ENCODE measurements around the gene DUS4L. TPM values are rescaled to one million over a fixed set of nuclear protein-coding genes. Genes with fewer than 3 reads are reported as not detected.

The DUS4L gene
- total RNA-seq, 1 experiment from 2014 or later = 19.3 TPM

DNA sequence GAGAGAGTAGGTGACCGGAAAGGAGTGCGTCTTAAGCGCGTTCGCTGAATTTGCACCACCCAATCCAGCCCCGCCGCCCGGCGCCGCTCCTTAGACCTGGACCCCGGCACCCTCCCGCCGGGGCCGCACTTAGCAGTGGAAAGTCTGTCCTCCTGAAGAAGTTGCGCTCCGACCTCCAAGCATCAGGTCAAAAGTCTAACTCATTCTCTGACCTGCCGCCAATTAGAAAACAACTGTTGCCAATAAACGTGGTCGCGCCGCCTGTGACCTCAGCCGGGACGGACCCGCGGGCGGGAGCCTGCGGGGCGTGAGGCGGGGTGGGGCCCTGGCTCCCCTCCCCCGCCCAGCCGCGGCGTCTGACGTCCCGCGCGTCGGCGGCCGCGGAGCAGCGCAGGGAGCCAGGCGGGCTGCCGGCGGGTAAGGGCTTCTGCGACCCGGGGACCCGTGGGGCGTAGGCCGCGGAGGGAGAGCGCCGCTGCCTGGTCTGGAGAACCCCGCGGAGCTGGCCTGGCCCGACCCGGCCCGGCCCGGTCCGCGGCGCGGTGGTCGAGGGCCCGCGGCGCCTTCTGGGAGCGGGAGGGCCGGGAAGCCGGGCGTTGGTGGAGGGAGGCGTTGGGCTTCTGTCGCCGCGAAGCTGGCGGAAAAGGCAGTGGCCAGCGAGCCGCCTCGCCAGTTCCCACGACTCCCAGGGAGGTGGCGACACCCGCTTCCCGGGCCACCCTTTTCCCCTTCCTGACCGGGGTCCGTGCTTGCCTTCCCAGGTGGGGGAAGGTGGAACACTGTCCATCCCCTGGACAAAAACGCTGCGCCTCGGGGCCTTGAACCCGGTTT, 16.3 kb downstream of the DUS4L start, which contains the start of gene BCAP29:
Gene BCAP29, plus strand, starts transcription at position 362 of the 831 bp plus-strand sequence. CDS start 527 bp downstream, outside the sequence.
- TF ChIP-seq, protein P1, sequence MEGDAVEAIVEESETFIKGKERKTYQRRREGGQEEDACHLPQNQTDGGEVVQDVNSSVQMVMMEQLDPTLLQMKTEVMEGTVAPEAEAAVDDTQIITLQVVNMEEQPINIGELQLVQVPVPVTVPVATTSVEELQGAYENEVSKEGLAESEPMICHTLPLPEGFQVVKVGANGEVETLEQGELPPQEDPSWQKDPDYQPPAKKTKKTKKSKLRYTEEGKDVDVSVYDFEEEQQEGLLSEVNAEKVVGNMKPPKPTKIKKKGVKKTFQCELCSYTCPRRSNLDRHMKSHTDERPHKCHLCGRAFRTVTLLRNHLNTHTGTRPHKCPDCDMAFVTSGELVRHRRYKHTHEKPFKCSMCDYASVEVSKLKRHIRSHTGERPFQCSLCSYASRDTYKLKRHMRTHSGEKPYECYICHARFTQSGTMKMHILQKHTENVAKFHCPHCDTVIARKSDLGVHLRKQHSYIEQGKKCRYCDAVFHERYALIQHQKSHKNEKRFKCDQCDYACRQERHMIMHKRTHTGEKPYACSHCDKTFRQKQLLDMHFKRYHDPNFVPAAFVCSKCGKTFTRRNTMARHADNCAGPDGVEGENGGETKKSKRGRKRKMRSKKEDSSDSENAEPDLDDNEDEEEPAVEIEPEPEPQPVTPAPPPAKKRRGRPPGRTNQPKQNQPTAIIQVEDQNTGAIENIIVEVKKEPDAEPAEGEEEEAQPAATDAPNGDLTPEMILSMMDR (IDR thresholded peaks at IDR 0.05; ENCODE audit: insufficient read depth in 1 of 2, low read depth in 1 of 2, low read length in 1 of 2, severe bottlenecking in 1 of 2, unreplicated experiment in 1 of 2) = peak; percentile 14 to 55
- Histone ChIP-seq H3K27me3 (replicated peaks; ENCODE audit: control insufficient read depth, insufficient read depth, low read length) (no peaks in the 10 kb centered on the region), H3K9me3 (no peaks in the 10 kb centered on the region), H3K36me3 (ENCODE audit: control insufficient read depth, insufficient read depth, low read length) (no peaks in the 10 kb centered on the region), H3K4me3 (ENCODE audit: low read depth, low read length) (peak within 1 kb of the TSS; percentile 79), H3K4me1 (peaks cover 9% of the 10 kb centered on the region)
- H3K36me3 Mint-ChIP-seq (ENCODE audit: insufficient read depth, unreplicated experiment) = peaks cover 17% of the 10 kb centered on the region
- no TSS peak for BruUV-seq (replicated peaks)
- ChIA-PET POLR2A (interaction anchor here (0.6 to 1.7 kb wide), 4 partner anchors 16 to 412 kb away, joined by 3 to 14 read pairs (median 6); partner anchors contain the start of genes COG5 and DUS4L), CTCF (interaction anchor here (0.7 to 1.3 kb wide), 3 partner anchors 17 to 295 kb away, joined by 3 to 4 read pairs (median 4); partner anchors contain the start of genes COG5, DUS4L and SLC26A4)
- peak; percentile 88 to 91 for DNase-seq
- no peaks in the 10 kb centered on the region for H3K9me3 Mint-ChIP-seq (ENCODE audit: unreplicated experiment)
- peak within 1 kb of the TSS; percentile 94 for H3K27ac Mint-ChIP-seq (ENCODE audit: unreplicated experiment)
- H3K27me3 Mint-ChIP-seq (ENCODE audit: insufficient read depth, unreplicated experiment) = no peaks in the 10 kb centered on the region
- intact Hi-C loops (cut with micrococcal nuclease; ENCODE audit: unreplicated experiment) = loop anchor here (1.0 to 2.0 kb wide), 5 partner anchors 16 to 294 kb away; partner anchors contain the start of gene SLC26A4
- peaks cover 7% of the 10 kb centered on the region for H3K4me1 Mint-ChIP-seq (ENCODE audit: low read depth, unreplicated experiment)
- H3K4me3 Mint-ChIP-seq (ENCODE audit: unreplicated experiment) = peak within 1 kb of the TSS; percentile 90

DNA sequence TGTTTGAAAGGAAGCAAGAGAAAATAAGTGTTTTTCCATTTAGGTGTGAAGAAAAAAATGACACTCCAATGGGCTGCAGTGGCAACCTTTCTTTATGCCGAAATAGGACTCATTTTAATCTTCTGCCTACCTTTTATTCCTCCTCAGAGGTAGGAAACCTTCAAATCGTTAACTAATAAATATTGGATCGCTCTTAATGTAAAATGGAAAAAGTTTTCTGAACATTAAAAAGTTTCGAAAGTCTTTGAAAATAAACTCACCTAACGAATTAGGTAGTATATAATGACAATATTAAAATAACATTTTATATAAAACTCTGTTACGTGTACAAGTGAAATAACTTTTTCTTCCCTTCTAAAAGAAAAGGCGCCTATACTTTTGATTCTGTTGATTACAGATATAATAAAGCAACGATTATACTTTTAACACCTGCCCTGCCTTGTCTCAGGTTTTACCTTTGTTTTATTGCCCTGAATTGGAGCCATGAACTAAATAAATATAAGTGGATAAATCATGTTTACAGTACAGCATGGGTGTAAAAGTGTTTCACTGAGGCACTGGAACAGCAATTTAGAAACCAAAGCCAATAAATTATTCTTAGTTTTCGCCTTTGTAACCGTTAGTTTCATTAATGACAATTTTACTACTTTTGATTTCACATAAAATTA, 17.1 kb downstream of the DUS4L start:
- BruUV-seq (replicated peaks) = TSS peak; percentile 61
- H3K9me3 Mint-ChIP-seq (ENCODE audit: unreplicated experiment) = no peaks in the 10 kb centered on the region
- intact Hi-C loops (cut with micrococcal nuclease; ENCODE audit: unreplicated experiment) = loop anchor here (1.0 to 2.0 kb wide), 5 partner anchors 17 to 293 kb away; partner anchors contain the start of gene SLC26A4
- Histone ChIP-seq H3K9me3 (no peaks in the 10 kb centered on the region), H3K4me1 (peaks cover 9% of the 10 kb centered on the region), H3K27me3 (replicated peaks; ENCODE audit: control insufficient read depth, insufficient read depth, low read length) (no peaks in the 10 kb centered on the region), H3K36me3 (ENCODE audit: control insufficient read depth, insufficient read depth, low read length) (no peaks in the 10 kb centered on the region), H3K4me3 (ENCODE audit: low read depth, low read length) (peak overlapping the region; percentile 79)
- ChIA-PET CTCF (interaction anchor here (0.7 to 1.3 kb wide), 3 partner anchors 17 to 294 kb away, joined by 3 to 4 read pairs (median 4); partner anchors contain the start of genes COG5, DUS4L and SLC26A4), POLR2A (interaction anchor here (0.6 to 1.7 kb wide), 4 partner anchors 17 to 413 kb away, joined by 3 to 14 read pairs (median 6); partner anchors contain the start of genes COG5 and DUS4L)
- DNase-seq = no peak
- peak overlapping the region; percentile 90 for H3K4me3 Mint-ChIP-seq (ENCODE audit: unreplicated experiment)
- peak overlapping the region; percentile 94 for H3K27ac Mint-ChIP-seq (ENCODE audit: unreplicated experiment)
- H3K36me3 Mint-ChIP-seq (ENCODE audit: insufficient read depth, unreplicated experiment) = peaks cover 23% of the 10 kb centered on the region
- peaks cover 7% of the 10 kb centered on the region for H3K4me1 Mint-ChIP-seq (ENCODE audit: low read depth, unreplicated experiment)
- no peaks in the 10 kb centered on the region for H3K27me3 Mint-ChIP-seq (ENCODE audit: insufficient read depth, unreplicated experiment)
- TF ChIP-seq, protein P1 (IDR thresholded peaks at IDR 0.05; ENCODE audit: insufficient read depth in 1 of 2, low read depth in 1 of 2, low read length in 1 of 2, severe bottlenecking in 1 of 2, unreplicated experiment in 1 of 2) = no peak
